ENCODE measurements around the gene RIT2.

The RIT2 gene
- 0 to 0.17 (median 0) reads per million in 9 experiments for total RNA-seq

DNA sequence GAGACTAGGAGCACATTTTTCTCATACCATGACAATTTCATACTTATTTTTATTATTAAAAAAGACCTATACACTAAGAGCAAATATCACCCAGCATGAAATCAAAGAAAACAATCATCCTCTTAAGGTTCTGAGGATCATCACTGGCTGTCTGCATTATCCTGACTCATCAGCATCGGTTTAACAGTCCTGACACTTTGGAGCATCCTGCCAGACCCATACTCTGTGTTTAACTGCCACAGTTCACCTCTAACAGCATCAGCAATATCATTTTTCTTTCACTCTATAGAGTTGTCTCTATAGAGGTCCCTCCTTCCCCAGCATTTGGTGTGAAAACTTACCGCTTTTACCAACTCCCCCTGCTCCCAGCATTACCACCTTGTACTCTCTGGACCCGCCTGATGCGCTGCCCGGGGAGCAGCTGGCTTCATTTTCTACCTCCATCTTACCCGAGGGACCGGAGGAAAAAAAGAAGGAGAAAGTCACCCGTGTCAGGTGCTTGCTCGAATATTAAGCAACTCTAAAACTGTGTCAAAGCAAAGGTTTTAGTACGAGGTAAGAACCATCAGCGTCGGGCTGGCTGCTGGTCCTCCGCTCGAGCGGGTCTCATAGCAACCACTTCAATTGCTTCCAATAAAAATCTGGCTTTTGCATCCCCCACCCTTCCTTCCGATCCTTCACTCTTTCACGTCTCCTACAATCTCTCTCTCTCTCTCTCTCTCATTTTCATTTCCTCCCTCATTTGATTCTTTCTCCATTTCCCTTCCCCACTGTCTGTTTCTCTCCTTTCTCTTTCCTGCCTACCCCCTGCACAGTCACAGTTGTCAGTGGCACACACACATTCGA is at the start of gene RIT2:
RIT2 (minus strand) TSS at position 610 of the 846 bp plus-strand sequence.
- no peaks in the 10 kb centered on the region for H3K27me3 Mint-ChIP-seq
- DNase-seq (no peak), ATAC-seq (replicated peaks) (no peak)
- H3K4me1 Mint-ChIP-seq (ENCODE audit: low read depth in 2 of 2) = no peaks in the 10 kb centered on the region
- H3K9me3 Mint-ChIP-seq = peaks cover 3 to 9% of the 10 kb centered on the region in 2 donors
- no peak within 1 kb of the TSS for H3K4me3 Mint-ChIP-seq
- H3K27ac Mint-ChIP-seq = no peak within 1 kb of the TSS
- no peaks in the 10 kb centered on the region for H3K36me3 Mint-ChIP-seq (ENCODE audit: insufficient read depth)

DNA sequence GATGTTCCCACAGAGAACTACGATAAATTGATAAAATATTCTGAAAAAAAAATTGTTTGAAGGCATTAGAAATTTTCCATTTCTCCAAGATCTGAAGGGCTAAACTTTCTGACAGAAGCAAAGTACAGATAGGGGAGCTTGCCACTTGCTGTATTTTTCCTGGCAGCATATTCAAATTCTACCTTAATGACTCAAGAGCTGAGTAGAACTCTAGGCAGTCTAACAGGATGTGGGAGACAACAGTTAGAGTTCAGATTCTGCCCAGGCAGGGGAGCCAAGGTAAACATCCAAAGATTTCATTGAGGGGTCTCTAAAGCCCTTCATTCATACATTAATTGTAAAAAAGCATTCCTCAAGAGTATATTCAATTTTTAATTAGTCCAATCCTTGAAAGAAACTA is 46.0 kb upstream of the RIT2 start:
- no peaks in the 10 kb centered on the region for H3K36me3 Mint-ChIP-seq (ENCODE audit: insufficient read depth)
- H3K4me1 Mint-ChIP-seq (ENCODE audit: low read depth in 2 of 2) = no peaks in the 10 kb centered on the region
- H3K27me3 Mint-ChIP-seq = no peaks in the 10 kb centered on the region
- H3K27ac Mint-ChIP-seq = no peak overlapping the region
- H3K4me3 Mint-ChIP-seq = no peak overlapping the region
- H3K9me3 Mint-ChIP-seq = peaks cover 0 to 2% of the 10 kb centered on the region in 2 donors
- DNase-seq = no peak
- ATAC-seq (replicated peaks) = no peak

DNA sequence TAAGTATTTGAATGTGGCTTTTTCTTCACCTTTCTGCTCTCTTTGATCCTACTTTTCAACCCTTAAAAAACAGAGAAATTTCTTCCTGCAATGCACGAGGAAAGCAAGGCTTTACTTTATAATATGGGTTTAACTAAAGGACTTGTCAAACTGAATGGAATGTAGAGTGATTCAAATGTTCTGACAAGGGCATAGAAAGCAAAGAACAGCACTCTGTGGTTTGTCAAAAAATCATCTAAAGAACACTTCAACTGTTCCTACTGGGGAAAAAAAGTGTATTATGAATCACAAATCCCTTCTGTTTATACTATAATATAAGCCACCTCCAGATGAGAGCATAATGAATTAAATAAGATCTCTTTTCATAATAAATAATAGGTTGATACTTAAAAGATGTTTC is 45.0 kb upstream of the RIT2 start:
- Mint-ChIP-seq H3K27me3 (no peaks in the 10 kb centered on the region), H3K36me3 (ENCODE audit: insufficient read depth) (no peaks in the 10 kb centered on the region), H3K4me3 (no peak overlapping the region), H3K4me1 (ENCODE audit: low read depth in 2 of 2) (no peaks in the 10 kb centered on the region), H3K9me3 (peaks cover 0 to 2% of the 10 kb centered on the region in 2 donors), H3K27ac (no peak overlapping the region)
- ATAC-seq (replicated peaks) (no peak), DNase-seq (no peak)

DNA sequence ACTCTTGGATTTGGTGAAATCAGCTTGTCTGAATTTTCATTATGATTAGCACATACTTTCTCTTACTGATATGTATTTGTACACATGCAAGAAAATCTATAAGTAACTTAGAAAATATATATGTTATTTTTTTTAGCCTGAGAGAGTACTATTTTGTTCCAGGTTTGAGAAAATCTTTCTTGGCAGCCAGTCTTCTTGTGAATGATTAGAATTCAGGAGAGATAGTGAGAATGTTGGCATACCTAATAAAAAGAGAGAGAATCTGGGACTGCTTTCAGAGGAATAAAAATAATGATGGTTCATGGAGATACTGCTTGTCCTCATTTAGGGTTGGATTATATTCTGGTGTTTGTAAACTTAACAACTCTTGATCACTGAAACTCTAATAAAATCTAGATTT is 44.4 kb upstream of the RIT2 start:
- Mint-ChIP-seq H3K36me3 (ENCODE audit: insufficient read depth) (no peaks in the 10 kb centered on the region), H3K4me1 (ENCODE audit: low read depth in 2 of 2) (no peaks in the 10 kb centered on the region), H3K27ac (no peak overlapping the region), H3K9me3 (peaks cover 0 to 1% of the 10 kb centered on the region in 2 donors), H3K27me3 (no peaks in the 10 kb centered on the region), H3K4me3 (no peak overlapping the region)
- ATAC-seq (replicated peaks) (no peak), DNase-seq (no peak)

DNA sequence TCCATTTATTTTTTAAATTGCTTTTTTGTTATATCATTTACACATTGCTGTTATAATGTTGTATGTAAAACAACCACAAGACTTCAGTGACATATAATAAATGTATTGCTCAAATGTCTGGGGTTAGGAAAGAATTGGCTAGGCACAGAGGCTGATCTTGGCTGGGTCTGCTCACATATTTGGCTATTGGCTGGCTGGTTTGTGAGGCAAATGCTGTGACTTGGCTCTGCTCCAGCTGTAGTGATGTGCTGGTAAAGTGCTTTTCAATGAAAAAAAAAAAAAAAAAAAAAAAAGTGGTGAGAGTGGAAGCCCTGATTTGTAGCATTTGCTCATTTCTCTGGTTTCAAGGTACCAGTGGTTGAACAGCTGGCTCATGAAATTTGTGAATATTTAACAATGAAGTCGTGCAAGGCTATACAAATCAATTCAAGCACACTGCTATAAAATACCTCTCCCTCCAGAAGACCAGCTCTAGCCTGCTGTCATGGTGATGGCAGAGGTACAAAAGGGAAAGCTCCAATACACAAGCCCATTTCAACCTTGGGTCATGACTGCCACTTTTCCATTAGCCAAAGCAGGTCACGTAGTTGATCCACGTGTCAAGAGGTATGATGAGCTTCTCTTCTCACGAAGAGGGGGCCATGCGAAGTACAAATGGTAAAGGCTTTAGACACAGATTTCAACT is 43.7 kb upstream of the RIT2 start:
- no peaks in the 10 kb centered on the region for H3K27me3 Mint-ChIP-seq
- no peaks in the 10 kb centered on the region for H3K36me3 Mint-ChIP-seq (ENCODE audit: insufficient read depth)
- no peak overlapping the region for H3K4me3 Mint-ChIP-seq
- no peak for DNase-seq
- no peaks in the 10 kb centered on the region for H3K4me1 Mint-ChIP-seq (ENCODE audit: low read depth in 2 of 2)
- no peaks in the 10 kb centered on the region for H3K9me3 Mint-ChIP-seq
- no peak for ATAC-seq (replicated peaks)
- no peak overlapping the region for H3K27ac Mint-ChIP-seq

DNA sequence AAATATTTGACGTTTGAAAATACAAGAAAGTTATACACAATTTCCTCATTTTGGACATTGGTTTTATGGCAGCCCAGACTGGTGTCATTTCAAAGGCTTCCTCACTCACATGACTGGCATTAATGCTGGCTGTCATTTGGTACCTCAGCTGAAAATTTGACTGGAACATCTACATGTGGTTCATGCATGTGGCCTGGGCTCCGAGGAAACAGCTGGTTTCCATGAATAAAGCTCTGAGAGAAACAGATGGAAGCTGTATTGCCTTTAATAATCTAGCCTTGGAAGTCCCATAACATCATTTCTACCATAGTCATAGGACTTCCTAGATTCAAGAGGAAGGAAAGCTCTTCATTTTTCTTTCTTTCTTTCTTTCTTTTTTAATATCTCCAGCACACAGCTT is 42.9 kb upstream of the RIT2 start:
- H3K27ac Mint-ChIP-seq = no peak overlapping the region
- ATAC-seq (replicated peaks) (no peak), DNase-seq (no peak)
- no peaks in the 10 kb centered on the region for H3K36me3 Mint-ChIP-seq (ENCODE audit: insufficient read depth)
- H3K27me3 Mint-ChIP-seq = no peaks in the 10 kb centered on the region
- H3K4me3 Mint-ChIP-seq = no peak overlapping the region
- no peaks in the 10 kb centered on the region for H3K9me3 Mint-ChIP-seq
- H3K4me1 Mint-ChIP-seq (ENCODE audit: low read depth in 2 of 2) = no peaks in the 10 kb centered on the region

DNA sequence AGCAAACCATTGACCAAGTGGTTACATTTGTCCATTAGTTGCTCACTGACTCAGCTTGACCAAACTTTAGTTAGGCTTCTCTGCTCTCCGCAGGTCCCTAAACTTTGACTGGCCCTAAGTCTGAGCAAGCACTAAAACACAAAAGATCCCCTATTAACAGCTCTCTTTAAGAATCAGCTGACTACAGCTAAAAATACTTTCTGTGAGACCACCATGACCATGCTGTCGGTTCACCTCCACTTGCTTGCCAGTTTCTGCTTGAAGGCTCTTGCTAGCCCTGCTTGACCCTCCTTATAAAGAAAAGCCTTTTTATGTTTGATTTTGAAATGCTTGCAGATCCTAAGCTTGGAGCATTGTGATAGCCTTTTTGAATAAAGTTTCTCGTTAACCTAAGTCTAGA is 40.4 kb upstream of the RIT2 start:
- Mint-ChIP-seq H3K27me3 (no peaks in the 10 kb centered on the region), H3K4me1 (ENCODE audit: low read depth in 2 of 2) (no peaks in the 10 kb centered on the region), H3K36me3 (ENCODE audit: insufficient read depth) (no peaks in the 10 kb centered on the region), H3K27ac (no peak overlapping the region), H3K4me3 (no peak overlapping the region), H3K9me3 (peaks cover 0 to 3% of the 10 kb centered on the region in 2 donors)
- ATAC-seq (replicated peaks) = no peak
- DNase-seq = no peak

DNA sequence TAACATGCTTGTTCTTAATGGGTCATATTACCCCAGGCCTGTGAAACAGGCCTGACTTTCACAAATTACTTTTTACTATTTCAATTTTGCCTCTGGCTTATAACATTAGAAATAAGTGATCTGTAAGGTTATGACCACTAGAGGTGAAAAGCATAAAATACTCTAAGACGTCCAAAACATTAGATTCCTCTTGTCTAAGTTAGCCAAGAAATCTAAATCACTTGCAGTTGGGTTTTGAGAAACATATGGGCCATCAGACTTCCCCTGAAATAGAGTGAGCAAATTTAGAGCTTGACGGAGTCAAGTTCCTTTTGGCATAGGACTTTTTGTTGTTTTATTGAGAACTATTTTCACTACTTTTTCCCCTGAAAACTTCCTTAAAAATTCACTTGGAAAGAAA is 32.7 kb upstream of the RIT2 start:
- H3K27me3 Mint-ChIP-seq = no peaks in the 10 kb centered on the region
- no peak overlapping the region for H3K4me3 Mint-ChIP-seq

DNA sequence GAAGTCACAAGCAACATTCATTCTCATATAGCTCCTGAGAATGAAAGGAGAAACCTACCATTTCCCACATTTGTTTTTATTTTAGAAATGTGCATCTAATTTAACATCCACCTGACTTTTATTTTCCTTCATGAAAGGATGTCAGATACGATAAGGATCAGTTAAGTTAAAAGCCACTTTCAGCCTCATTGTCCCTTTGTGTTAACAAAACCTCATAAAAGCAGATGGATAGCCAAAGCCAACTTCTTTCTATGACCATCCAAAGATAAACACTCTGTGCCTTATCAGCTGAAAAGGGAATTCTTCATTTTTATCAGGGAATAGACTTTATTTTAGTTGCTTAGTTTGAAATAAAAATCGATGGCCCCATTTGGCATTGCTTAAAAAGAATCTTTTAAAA is 25.7 kb upstream of the RIT2 start:
- Mint-ChIP-seq H3K4me3 (no peak overlapping the region), H3K27me3 (no peaks in the 10 kb centered on the region), H3K4me1 (ENCODE audit: low read depth in 2 of 2) (no peaks in the 10 kb centered on the region), H3K36me3 (ENCODE audit: insufficient read depth) (no peaks in the 10 kb centered on the region), H3K27ac (no peak overlapping the region), H3K9me3 (peaks cover 9 to 17% of the 10 kb centered on the region in 2 donors)
- no peak for ATAC-seq (replicated peaks)
- DNase-seq = no peak

More for the DNA sequence above, 32.7 kb upstream of the RIT2 start:
- Mint-ChIP-seq H3K36me3 (ENCODE audit: insufficient read depth) (no peaks in the 10 kb centered on the region), H3K27ac (no peak overlapping the region), H3K9me3 (peaks cover 11 to 21% of the 10 kb centered on the region in 2 donors), H3K4me1 (ENCODE audit: low read depth in 2 of 2) (no peaks in the 10 kb centered on the region)
- DNase-seq (no peak), ATAC-seq (replicated peaks) (no peak)

DNA sequence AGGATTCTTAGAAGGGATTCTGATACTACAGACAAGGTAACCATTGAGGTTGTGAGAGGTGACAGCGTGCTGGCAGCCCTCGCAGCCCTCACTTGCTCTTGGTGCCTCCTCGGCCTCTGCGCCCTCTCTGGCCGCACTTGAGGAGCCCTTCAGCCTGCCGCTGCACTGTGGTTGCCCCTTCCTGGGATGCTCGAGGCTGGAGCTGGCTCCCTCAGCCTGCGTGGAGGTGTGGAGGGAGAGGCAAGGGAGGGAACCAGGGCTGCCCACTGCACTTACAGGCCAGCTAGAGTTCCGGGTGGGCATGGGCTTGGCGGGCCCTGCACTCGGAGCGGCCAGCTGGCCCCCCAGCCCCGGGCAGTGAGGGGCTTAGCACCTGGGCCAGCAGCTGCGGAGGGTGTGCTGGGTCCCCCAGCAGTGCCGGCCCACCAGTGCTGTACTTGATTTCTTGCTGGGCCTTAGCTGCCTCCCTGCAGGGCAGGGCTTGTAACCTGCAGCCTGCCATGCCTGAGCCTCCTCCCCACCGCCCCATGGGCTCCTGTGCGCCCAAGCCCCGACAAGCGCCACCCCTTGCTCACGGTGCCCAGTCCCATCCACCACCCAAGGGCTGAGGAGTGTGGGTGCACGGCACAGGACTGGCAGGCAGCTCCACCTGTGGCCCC is 23.9 kb upstream of the RIT2 start:
- Mint-ChIP-seq H3K27ac (no peak overlapping the region), H3K9me3 (peaks cover 6 to 9% of the 10 kb centered on the region in 2 donors), H3K36me3 (ENCODE audit: insufficient read depth) (no peaks in the 10 kb centered on the region), H3K4me1 (ENCODE audit: low read depth in 2 of 2) (no peaks in the 10 kb centered on the region), H3K27me3 (no peaks in the 10 kb centered on the region), H3K4me3 (no peak overlapping the region)
- no peak for DNase-seq
- ATAC-seq (replicated peaks) = no peak

DNA sequence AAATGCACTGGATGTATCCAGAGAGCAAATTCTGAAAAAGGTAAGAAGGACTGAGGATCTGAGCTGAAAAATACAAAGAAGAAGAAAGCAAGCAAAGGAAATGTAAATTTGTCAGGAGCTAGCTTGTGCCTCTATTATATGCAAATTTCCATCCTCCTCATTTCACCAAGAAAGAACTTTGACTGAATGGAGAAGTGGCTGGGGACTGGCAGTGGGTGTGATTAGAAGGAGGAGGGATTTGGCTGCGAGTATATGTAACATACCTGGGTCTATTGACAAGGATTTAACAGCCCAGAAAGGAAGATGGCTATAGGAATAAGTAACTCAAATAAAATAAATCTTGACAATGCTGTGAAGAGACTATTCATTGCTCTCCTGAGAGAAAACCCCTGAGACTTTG is 19.4 kb upstream of the RIT2 start:
- Mint-ChIP-seq H3K9me3 (peaks cover 0 to 9% of the 10 kb centered on the region in 2 donors), H3K27me3 (no peaks in the 10 kb centered on the region), H3K4me1 (ENCODE audit: low read depth in 2 of 2) (no peaks in the 10 kb centered on the region), H3K36me3 (ENCODE audit: insufficient read depth) (no peaks in the 10 kb centered on the region), H3K27ac (no peak overlapping the region), H3K4me3 (no peak overlapping the region)
- DNase-seq = no peak
- ATAC-seq (replicated peaks) = no peak

DNA sequence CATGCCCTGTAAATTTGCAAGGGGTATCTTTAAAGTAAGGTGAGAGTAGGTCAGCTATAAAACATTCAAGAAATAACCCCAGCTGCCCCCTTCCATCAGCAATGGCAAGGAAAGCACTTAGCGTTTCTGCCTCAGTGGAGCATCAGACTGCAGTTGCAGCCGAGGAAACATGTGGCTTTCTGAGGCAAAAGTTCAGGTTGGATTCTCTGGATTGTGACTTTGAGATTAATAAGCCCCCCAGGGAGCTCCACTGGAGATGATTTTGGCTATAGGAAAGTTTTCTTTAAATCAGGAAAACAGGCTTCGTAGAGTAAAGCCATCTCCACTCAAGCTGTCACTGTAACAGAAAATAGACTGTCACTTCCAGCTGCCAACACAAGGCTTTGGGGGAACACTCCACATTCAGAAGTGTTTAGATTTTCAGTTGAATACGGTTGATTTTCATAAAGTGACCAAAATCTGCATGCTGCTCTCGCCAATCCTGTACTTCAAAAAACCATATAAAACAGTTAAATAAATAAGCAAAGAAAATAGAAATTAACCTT is 15.3 kb upstream of the RIT2 start:
- Mint-ChIP-seq H3K4me3 (no peak overlapping the region), H3K9me3 (peaks cover 0 to 8% of the 10 kb centered on the region in 2 donors), H3K4me1 (ENCODE audit: low read depth in 2 of 2) (no peaks in the 10 kb centered on the region), H3K27me3 (no peaks in the 10 kb centered on the region), H3K27ac (no peak overlapping the region), H3K36me3 (ENCODE audit: insufficient read depth) (no peaks in the 10 kb centered on the region)
- ATAC-seq (replicated peaks) (no peak), DNase-seq (no peak)

DNA sequence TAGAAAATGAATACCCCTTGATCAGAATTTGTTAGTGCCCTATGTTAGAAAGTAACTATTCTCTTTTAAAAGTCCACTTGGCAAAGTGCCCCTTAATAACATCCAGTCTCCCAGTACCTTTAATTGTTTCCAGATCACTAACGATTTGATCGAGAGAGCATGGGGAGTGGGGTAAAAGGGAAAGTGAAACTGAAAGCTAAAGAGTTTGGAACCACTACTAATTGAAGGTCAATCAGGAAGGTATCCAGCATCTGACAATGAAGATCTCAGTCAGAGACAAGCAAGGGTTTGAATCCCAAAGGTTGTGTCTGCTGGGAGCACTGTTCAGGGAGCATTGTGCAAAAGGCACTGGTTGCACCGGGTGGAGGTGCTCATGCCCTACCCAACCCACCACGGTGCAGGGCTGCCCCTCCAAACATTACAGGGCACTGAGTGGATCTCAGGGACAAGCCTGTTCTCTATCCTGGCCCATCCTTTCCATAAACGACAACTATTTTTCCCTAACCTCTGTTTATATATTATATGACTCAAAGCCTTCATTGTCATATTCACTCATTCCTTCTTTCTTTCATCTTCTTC is 14.6 kb upstream of the RIT2 start:
- DNase-seq (no peak), ATAC-seq (replicated peaks) (no peak)
- Mint-ChIP-seq H3K9me3 (peaks cover 0 to 5% of the 10 kb centered on the region in 2 donors), H3K27me3 (no peaks in the 10 kb centered on the region), H3K4me1 (ENCODE audit: low read depth in 2 of 2) (no peaks in the 10 kb centered on the region), H3K36me3 (ENCODE audit: insufficient read depth) (no peaks in the 10 kb centered on the region), H3K27ac (no peak overlapping the region), H3K4me3 (no peak overlapping the region)

Data from effector memory CD8-positive, alpha-beta T cell (primary cell).